ENCODE measurements around the gene COL18A1. TPM values are rescaled to one million over a fixed set of nuclear protein-coding genes. Genes with fewer than 3 reads are reported as not detected.
"Not testable (repeated sequence)": the region's sequence is repeated elsewhere in the genome, so short reads cannot be mapped to it uniquely, and the experiment has no call there.

Gene COL18A1
- total and polyA plus RNA-seq, 5 experiments from 2014 or later: 1.5 to 22.2 (median 9.9) TPM

DNA sequence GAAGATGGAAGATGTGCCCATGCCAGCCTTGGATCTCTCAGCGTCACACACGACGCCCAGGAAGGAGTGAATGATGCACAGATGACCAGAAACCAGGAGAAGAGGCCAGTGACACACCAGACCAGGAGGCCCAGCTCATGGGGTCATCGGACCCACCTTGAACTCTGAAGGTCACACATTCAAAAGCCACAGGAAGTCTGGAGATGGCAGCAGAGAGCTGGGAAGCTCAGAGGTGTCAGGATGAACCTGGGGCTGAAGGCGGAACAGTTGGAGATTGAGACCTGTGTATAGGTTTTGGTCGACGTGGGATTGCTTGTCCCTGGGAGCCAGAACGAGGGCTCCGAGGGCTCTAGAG lies 93.7 kb downstream of the COL18A1 start:
- peak overlapping the region in 2 of 10 donors; percentile 21 to 48 for H3K27ac Mint-ChIP-seq
- H3K4me1 Mint-ChIP-seq: peaks cover 0 to 15% (median 10%) of the 10 kb centered on the region in 4 donors
- H3K27me3 Mint-ChIP-seq: no peaks in the 10 kb centered on the region

GRCh38 chr21:45499201-45499750 lies 94.3 kb downstream of the COL18A1 start:
- Mint-ChIP-seq H3K9me3 (peaks cover 0 to 2% (median 0%) of the 10 kb centered on the region in 9 donors), H3K27me3 (no peaks in the 10 kb centered on the region), H3K4me1 (peaks cover 0 to 15% (median 10%) of the 10 kb centered on the region in 4 donors), H3K27ac (peak overlapping the region in 6 of 10 donors; percentile 20 to 81 (median 68)), H3K36me3 (peaks cover 0 to 5% (median 2%) of the 10 kb centered on the region in 3 donors), H3K4me3 (no peak overlapping the region)
- POLR2A ChIA-PET: no interaction called here
- ATAC-seq: no peak
- peak in 1 of 10 donors; percentile 36 for DNase-seq

More for the DNA sequence above, 93.7 kb downstream of the COL18A1 start:
- H3K4me3 Mint-ChIP-seq: no peak overlapping the region
- POLR2A ChIA-PET: no interaction called here
- peaks cover 0 to 2% (median 0%) of the 10 kb centered on the region in 9 donors for H3K9me3 Mint-ChIP-seq
- ATAC-seq (no peak), DNase-seq (peak in 1 of 10 donors; percentile 52)
- H3K36me3 Mint-ChIP-seq: peaks cover 0 to 5% (median 2%) of the 10 kb centered on the region in 3 donors

GRCh38 chr21:45499970-45500577 lies 95.1 kb downstream of the COL18A1 start:
- H3K9me3 Mint-ChIP-seq: peaks cover 0 to 2% (median 0%) of the 10 kb centered on the region in 9 donors
- peaks cover 0 to 15% (median 10%) of the 10 kb centered on the region in 4 donors for H3K4me1 Mint-ChIP-seq
- H3K36me3 Mint-ChIP-seq: peaks cover 0 to 5% (median 2%) of the 10 kb centered on the region in 3 donors
- H3K27ac Mint-ChIP-seq: peak overlapping the region in 6 of 10 donors; percentile 0 to 81 (median 34)
- H3K4me3 Mint-ChIP-seq: no peak overlapping the region
- no peaks in the 10 kb centered on the region for H3K27me3 Mint-ChIP-seq
- ATAC-seq (no peak), DNase-seq (peak in 1 of 10 donors; percentile 24)
- POLR2A ChIA-PET: no interaction called here

DNA sequence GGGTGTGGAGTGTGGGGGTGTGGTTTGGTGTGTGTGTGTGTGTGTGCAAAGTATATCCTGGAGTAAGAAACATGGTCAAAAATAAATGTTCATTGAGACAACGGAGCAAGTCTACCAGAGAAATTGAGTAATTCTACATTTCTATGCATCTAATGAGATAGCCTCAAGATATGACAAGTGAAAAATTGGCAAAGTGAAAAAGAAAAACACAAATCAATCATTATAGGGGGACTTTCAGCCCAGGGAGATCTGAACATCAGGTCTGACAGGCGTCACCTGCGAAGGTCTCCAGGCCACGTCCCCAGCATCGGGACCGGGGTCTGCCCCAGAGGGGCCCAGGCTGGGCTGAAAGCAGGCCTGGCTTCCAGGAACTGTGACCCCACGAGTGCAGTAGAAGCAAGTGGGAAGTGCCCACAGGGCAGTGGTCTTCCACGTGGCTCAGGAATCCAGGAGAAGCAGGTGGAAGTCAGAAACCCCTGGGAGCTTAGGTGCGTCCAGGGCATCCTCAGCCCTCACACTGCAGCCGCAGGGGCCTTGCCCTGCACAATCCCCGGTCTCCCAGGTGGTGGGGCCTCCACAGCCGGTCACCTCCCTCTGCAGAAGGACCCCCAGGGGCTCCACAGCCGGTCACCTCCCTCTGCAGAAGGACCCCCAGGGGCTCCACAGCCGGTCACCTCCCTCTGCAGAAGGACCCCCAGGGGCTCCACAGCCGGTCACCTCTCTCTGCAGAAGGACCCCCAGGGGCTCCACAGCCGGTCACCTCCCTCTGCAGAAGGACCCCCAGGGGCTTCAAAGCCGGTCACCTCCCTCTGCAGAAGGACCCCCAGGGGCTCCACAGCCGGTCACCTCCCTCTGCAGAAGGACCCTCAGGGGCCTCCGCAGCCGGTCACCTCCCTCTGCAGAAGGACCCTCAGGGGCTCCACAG lies 96.4 kb downstream of the COL18A1 start:
- H3K27me3 Mint-ChIP-seq, POLR2A ChIA-PET, H3K4me3 Mint-ChIP-seq, H3K9me3 Mint-ChIP-seq, H3K36me3 Mint-ChIP-seq: not testable (repeated sequence)
- peak overlapping the region in 4 of 10 donors; percentile 32 to 88 (median 46) for H3K27ac Mint-ChIP-seq
- peaks cover 0 to 15% (median 10%) of the 10 kb centered on the region in 4 donors for H3K4me1 Mint-ChIP-seq
- ATAC-seq (peak in 1 of 2 donors; percentile 28), DNase-seq (peak in 2 of 10 donors; percentile 14 to 23)

DNA sequence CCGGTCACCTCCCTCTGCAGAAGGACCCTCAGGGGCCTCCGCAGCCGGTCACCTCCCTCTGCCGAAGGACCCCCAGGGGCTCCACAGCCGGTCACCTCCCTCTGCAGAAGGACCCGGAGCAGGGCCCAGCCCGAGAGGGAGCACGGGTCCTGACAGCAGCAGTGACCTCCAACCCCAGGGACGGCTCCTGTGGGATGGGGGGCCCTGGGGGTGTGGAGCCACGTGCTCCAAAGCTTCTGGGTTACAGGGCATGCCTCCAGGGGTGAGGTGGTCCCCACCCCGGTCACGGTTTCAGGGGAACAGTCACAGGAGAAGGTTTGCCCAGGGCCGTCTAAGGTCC lies 97.0 kb downstream of the COL18A1 start:
- ATAC-seq: no peak
- DNase-seq: peak in 1 of 10 donors; percentile 60
- Mint-ChIP-seq H3K9me3 (peaks cover 0 to 2% (median 0%) of the 10 kb centered on the region in 9 donors), H3K4me1 (peaks cover 0 to 15% (median 10%) of the 10 kb centered on the region in 4 donors), H3K36me3 (peaks cover 0 to 5% (median 2%) of the 10 kb centered on the region in 3 donors), H3K27ac (no peak overlapping the region), H3K27me3 (no peaks in the 10 kb centered on the region), H3K4me3 (no peak overlapping the region)
- POLR2A ChIA-PET: no interaction called here

GRCh38 chr21:45502600-45502999 lies 97.6 kb downstream of the COL18A1 start:
- H3K27me3 Mint-ChIP-seq: no peaks in the 10 kb centered on the region
- ATAC-seq (no peak), DNase-seq (peak in 1 of 10 donors; percentile 48)
- H3K27ac Mint-ChIP-seq: peak overlapping the region in 2 of 10 donors; percentile 41 to 43
- H3K9me3 Mint-ChIP-seq: peaks cover 0 to 2% (median 0%) of the 10 kb centered on the region in 9 donors
- peaks cover 0 to 5% (median 2%) of the 10 kb centered on the region in 3 donors for H3K36me3 Mint-ChIP-seq
- no peak overlapping the region for H3K4me3 Mint-ChIP-seq
- peaks cover 0 to 15% (median 10%) of the 10 kb centered on the region in 4 donors for H3K4me1 Mint-ChIP-seq
- POLR2A ChIA-PET: no interaction called here

DNA sequence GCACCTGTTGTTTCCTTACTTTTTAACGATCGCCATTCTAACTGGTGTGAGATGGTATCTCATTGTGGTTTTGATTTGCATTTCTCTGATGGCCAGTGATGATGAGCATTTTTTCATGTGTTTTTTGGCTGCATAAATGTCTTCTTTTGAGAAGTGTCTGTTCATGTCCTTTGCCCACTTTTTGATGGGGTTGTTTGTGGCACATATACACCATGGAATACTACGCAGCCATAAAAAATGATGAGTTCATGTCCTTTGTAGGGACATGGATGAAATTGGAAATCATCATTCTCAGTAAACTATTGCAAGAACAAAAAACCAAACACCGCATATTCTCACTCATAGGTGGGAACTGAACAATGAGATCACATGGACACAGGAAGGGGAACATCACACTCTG lies 98.3 kb downstream of the COL18A1 start:
- H3K27ac Mint-ChIP-seq, DNase-seq, H3K9me3 Mint-ChIP-seq, H3K36me3 Mint-ChIP-seq, H3K27me3 Mint-ChIP-seq, POLR2A ChIA-PET, H3K4me3 Mint-ChIP-seq, ATAC-seq: not testable (repeated sequence)
- peaks cover 0 to 15% (median 10%) of the 10 kb centered on the region in 4 donors for H3K4me1 Mint-ChIP-seq

DNA sequence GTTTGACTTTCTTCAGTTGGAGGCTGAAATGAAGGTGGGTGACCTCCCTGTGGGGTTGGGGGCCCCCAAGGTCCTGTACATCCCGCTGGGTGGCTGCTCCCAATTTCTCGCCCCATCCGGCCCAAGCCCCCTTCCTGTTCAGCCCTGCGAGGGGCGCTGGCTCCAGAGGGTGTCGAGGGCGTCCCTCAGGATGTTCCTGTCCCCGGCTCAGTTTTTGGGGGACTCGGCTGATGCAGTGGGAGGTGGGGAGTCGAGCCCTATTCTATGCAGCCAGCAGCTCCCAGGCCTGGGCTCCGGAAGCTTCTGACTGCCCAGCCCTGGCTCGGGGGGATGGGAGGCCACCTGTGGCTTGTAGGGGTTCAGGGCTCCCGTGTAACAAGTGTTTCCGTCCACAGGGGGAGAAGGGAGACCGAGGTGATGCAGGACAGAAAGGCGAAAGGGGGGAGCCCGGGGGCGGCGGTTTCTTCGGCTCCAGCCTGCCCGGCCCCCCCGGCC lies 99.1 kb downstream of the COL18A1 start:
- H3K27me3 Mint-ChIP-seq: no peaks in the 10 kb centered on the region
- no peak overlapping the region for H3K27ac Mint-ChIP-seq
- no peaks in the 10 kb centered on the region for H3K36me3 Mint-ChIP-seq
- POLR2A ChIA-PET: no interaction called here
- no peak for ATAC-seq
- peaks cover 0 to 2% (median 0%) of the 10 kb centered on the region in 9 donors for H3K9me3 Mint-ChIP-seq
- peak in 1 of 10 donors; percentile 52 for DNase-seq
- H3K4me3 Mint-ChIP-seq: no peak overlapping the region
- peaks cover 0 to 10% (median 7%) of the 10 kb centered on the region in 4 donors for H3K4me1 Mint-ChIP-seq

- POLR2A ChIA-PET: no interaction called here
- Mint-ChIP-seq H3K36me3 (no peaks in the 10 kb centered on the region), H3K9me3 (peaks cover 0 to 2% (median 0%) of the 10 kb centered on the region in 9 donors), H3K27ac (no peak overlapping the region), H3K4me1 (peaks cover 0 to 4% (median 3%) of the 10 kb centered on the region in 4 donors), H3K4me3 (no peak overlapping the region), H3K27me3 (no peaks in the 10 kb centered on the region)
- peak in 2 of 10 donors; percentile 1 to 54 for DNase-seq
- no peak for ATAC-seq
Measured at GRCh38 chr21:45504516-45505415, 99.8 kb downstream of the COL18A1 start.

DNA sequence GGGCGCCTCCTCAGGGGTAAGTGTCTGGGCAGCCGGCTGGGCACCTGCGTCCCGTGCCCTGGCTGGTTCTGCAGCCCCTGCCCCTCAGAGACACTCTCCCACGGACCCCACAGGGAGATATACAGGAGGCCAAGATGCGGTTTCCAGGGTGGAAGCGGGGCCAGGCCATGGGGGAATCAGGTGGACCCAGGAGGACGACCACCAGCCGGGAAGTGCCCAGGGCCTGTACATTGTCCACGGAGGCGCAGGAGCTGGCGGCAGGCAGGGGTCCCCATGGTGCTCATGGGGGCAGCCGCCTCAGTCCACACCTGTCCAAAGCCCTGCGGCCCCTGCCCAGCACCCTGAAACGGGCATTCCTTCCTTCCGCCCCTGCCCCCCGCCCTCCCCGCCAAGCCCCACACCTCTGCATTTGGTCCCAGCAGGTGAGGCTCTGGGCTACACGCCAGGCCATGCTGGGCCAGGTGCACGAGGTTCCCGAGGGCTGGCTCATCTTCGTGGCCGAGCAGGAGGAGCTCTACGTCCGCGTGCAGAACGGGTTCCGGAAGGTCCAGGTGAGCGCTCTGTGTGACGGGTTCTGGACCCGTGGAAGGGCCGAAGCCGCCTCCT lies 100.6 kb downstream of the COL18A1 start:
- POLR2A ChIA-PET: no interaction called here
- no peaks in the 10 kb centered on the region for H3K4me1 Mint-ChIP-seq
- H3K4me3 Mint-ChIP-seq: no peak overlapping the region
- H3K9me3 Mint-ChIP-seq: peaks cover 0 to 2% (median 0%) of the 10 kb centered on the region in 9 donors
- no peaks in the 10 kb centered on the region for H3K27me3 Mint-ChIP-seq
- no peak overlapping the region for H3K27ac Mint-ChIP-seq
- DNase-seq (peak in 2 of 10 donors; percentile 1 to 57), ATAC-seq (no peak)
- H3K36me3 Mint-ChIP-seq: no peaks in the 10 kb centered on the region

DNA sequence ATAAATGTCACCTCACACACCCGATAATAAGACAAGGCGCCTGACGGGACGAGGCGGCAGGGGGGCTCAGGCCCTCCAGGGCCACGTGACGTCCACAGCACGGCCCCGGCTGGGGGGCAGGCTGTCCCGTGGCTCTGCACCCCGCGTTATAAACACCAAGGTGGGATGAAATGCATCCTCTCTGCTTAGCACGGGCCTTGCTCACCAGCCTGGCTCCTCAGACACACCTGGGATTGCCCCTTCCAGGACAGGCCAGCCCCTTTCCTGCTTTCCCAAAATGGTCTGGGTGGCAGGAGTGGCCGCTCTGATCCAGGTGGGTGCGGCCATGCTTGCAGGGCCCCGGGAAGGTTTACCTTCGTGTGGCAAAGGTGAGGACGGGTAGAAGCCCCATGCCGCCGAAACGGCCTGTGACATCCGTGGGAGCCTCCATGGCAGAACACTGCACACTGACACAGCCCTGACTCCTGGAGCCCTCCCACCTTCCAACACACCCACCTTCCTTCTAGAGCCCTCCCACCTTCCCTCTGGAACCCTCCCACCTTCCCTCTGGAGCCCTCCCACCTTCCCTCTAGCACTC lies 101.4 kb downstream of the COL18A1 start:
- Mint-ChIP-seq H3K27me3 (no peaks in the 10 kb centered on the region), H3K4me3 (no peak overlapping the region), H3K9me3 (peaks cover 0 to 2% (median 0%) of the 10 kb centered on the region in 9 donors), H3K4me1 (no peaks in the 10 kb centered on the region), H3K36me3 (no peaks in the 10 kb centered on the region), H3K27ac (no peak overlapping the region)
- POLR2A ChIA-PET: no interaction called here
- no peak for ATAC-seq
- peak in 1 of 10 donors; percentile 51 for DNase-seq
